PC-9 (cell line): Measurements from ENCODE around the gene ADCK2. TPM values are rescaled to one million over a fixed set of nuclear protein-coding genes. Genes with fewer than 3 reads are reported as not detected.
A peak's percentile ranks its signal among the peaks of the same experiment; 100 is the strongest.

Experiments
- BruUV-seq: library from RNA; stranded (reverse); fragments of 400-500 nt; replicated peaks from 2 replicates; lab custom pipeline; 2021; lab: Mats Ljungman, UMichigan
- CTCF ChIA-PET: fragments of 300-600 bp; sonication (Branson Sonifier 250); formaldehyde crosslinking; loops from one replicate; lab custom pipeline; 2022; ENCODE audit warnings: antibody characterized with exemption; lab: Charles Lee
- POLR2A ChIA-PET: fragments of 300-600 bp; sonication (Branson Sonifier 250); formaldehyde crosslinking; loops from one replicate; lab custom pipeline; 2022; ENCODE audit warnings: antibody characterized with exemption; ENCODE audit not compliant: unreplicated experiment; lab: Charles Lee
- DNase-seq, 2 experiments: peaks; one replicate each; pipeline versions ENCODE4 v3.0.0 to v3.0.0-alpha.2; 2015 to 2022; ENCODE audit warnings: mixed read lengths in 1 of 2
- H2AFZ ChIP-seq: fragments of 200-600 bp; sonication (generic); 2 replicates; pipeline ENCODE4 v1.8.1; 2017; ENCODE audit warnings: antibody characterized with exemption
- H3F3A ChIP-seq: fragments of 200-600 bp; sonication (generic); 2 replicates; pipeline ENCODE4 v1.8.1; 2017; ENCODE audit warnings: antibody characterized with exemption, mild to moderate bottlenecking, low read depth; ENCODE audit not compliant: insufficient read depth
- H3K27ac ChIP-seq: fragments of 200-600 bp; sonication (generic); 2 replicates; pipeline ENCODE4 v1.6.1; 2016; ENCODE audit warnings: mixed run types
- H3K27me3 ChIP-seq: fragments of 200-600 bp; sonication (generic); 2 replicates; pipeline ENCODE4 v1.6.1; 2016; ENCODE audit warnings: low read depth, mixed run types; ENCODE audit not compliant: insufficient read depth
- H3K36me3 ChIP-seq: fragments of 200-600 bp; sonication (generic); 2 replicates; pipeline ENCODE4 v1.6.1; 2016; ENCODE audit warnings: low read depth, mixed run types
- H3K4me1 ChIP-seq: fragments of 200-600 bp; sonication (generic); replicated peaks from 2 replicates; pipeline ENCODE4 v1.6.1; 2016; ENCODE audit warnings: mixed run types; ENCODE audit not compliant: insufficient read depth
- H3K4me2 ChIP-seq: fragments of 200-600 bp; sonication (generic); 2 replicates; pipeline ENCODE4 v1.6.1; 2017; ENCODE audit warnings: mixed run types
- H3K4me3 ChIP-seq: fragments of 200-600 bp; sonication (generic); 2 replicates; pipeline ENCODE4 v1.6.1; 2016; ENCODE audit warnings: mixed run types
- H3K79me2 ChIP-seq: fragments of 200-600 bp; sonication (generic); 2 replicates; pipeline ENCODE4 v1.6.1; 2017; ENCODE audit warnings: low read depth, mixed run types
- H3K9me2 ChIP-seq: fragments of 200-600 bp; sonication (generic); 2 replicates; pipeline ENCODE4 v1.8.1; 2017; ENCODE audit warnings: mild to moderate bottlenecking; ENCODE audit not compliant: insufficient read depth
- H3K9me3 ChIP-seq: fragments of 200-600 bp; sonication (generic); 2 replicates; pipeline ENCODE4 v1.8.1; 2016; ENCODE audit warnings: low read depth; ENCODE audit not compliant: insufficient read depth
- H4K20me1 ChIP-seq: fragments of 200-600 bp; sonication (generic); 2 replicates; pipeline ENCODE4 v1.8.1; 2017; ENCODE audit not compliant: insufficient read depth
- CTCF ChIP-seq: fragments of 200-600 bp; sonication (generic); conservative IDR thresholded peaks from 2 replicates; pipeline ENCODE4 v1.6.1; 2017; ENCODE audit warnings: mixed run types, antibody characterized with exemption, mild to moderate bottlenecking, moderate library complexity
- EZH2 ChIP-seq: fragments of 200-600 bp; sonication (generic); IDR thresholded peaks from 2 replicates; pipeline ENCODE4 v1.8.0; 2017; ENCODE audit warnings: antibody characterized with exemption, low read depth
- intact Hi-C: fragments of 100-400 bp; cut with micrococcal nuclease; formaldehyde crosslinking; loops from one replicate; pipeline ENCODE4 v1.10.0; 2022; ENCODE audit not compliant: unreplicated experiment
- total RNA-seq: library from RNA; stranded (reverse); gene quantifications from 2 replicates; pipeline ENCODE4 v1.2.3, GENCODE V29; 2021

The ADCK2 gene
- total RNA-seq, 1 experiment from 2014 or later: 35.3 TPM

- peak overlapping the region; percentile 32 for H3K27ac ChIP-seq
Observed at GRCh38 chr7:140656548-140657515, 15.9 kb upstream of the ADCK2 start.

GRCh38 chr7:140657891-140658290 is 14.9 kb upstream of the ADCK2 start:
- Histone ChIP-seq H3K9me2 (no peaks in the 10 kb centered on the region), H3K9me3 (no peaks in the 10 kb centered on the region), H3F3A (peaks cover 6% of the 10 kb centered on the region; the same call in 1 of the 2 replicates), H3K27me3 (no peaks in the 10 kb centered on the region), H3K36me3 (no peaks in the 10 kb centered on the region), H2AFZ (no peak overlapping the region), H3K4me2 (no peak overlapping the region), H3K79me2 (no peaks in the 10 kb centered on the region), H3K27ac (no peak overlapping the region), H4K20me1 (no peaks in the 10 kb centered on the region), H3K4me1 (peaks cover 22% of the 10 kb centered on the region), H3K4me3 (no peak overlapping the region)
- TF ChIP-seq CTCF: no peak
- TF ChIP-seq EZH2: no peak
- ChIA-PET POLR2A (no interaction called here), CTCF (no interaction called here)
- no TSS peak for BruUV-seq
- peak in 1 of 2 experiments; percentile 17 for DNase-seq
- intact Hi-C loops: loop anchor here (5.0 to 10.0 kb wide), 2 partner anchors 483 to 994 kb away; partner anchors contain the start of gene KDM7A

More at GRCh38 chr7:140656548-140657515, 15.9 kb upstream of the ADCK2 start:
- Histone ChIP-seq H4K20me1 (no peaks in the 10 kb centered on the region), H3K9me3 (no peaks in the 10 kb centered on the region), H2AFZ (peak overlapping the region; percentile 67), H3K36me3 (no peaks in the 10 kb centered on the region), H3K9me2 (no peaks in the 10 kb centered on the region), H3F3A (peaks cover 6% of the 10 kb centered on the region; the same call in 1 of the 2 replicates), H3K4me2 (peak overlapping the region; percentile 76), H3K27me3 (no peaks in the 10 kb centered on the region), H3K4me3 (peak overlapping the region; percentile 43; the same call in 1 of the 2 replicates), H3K79me2 (no peaks in the 10 kb centered on the region), H3K4me1 (peaks cover 24% of the 10 kb centered on the region)
- TF ChIP-seq EZH2 (no peak), CTCF (no peak)
- BruUV-seq: no TSS peak
- peak; percentile 68 to 89 for DNase-seq
- intact Hi-C loops: loop anchor here (5.0 to 10.0 kb wide), 2 partner anchors 482 to 995 kb away; partner anchors contain the start of gene KDM7A
- CTCF ChIA-PET: interaction anchor here (0.5 to 1.1 kb wide), 2 partner anchors 123 to 179 kb away, joined by 3 to 10 read pairs; no protein-coding TSS in a partner anchor
- POLR2A ChIA-PET: no interaction called here

- H3K79me2 ChIP-seq: no peaks in the 10 kb centered on the region
- H2AFZ ChIP-seq: no peak overlapping the region
- no TSS peak for BruUV-seq
- H3K4me3 ChIP-seq: no peak overlapping the region
- H3K9me3 ChIP-seq: no peaks in the 10 kb centered on the region
- peaks cover 6% of the 10 kb centered on the region; the same call in 1 of the 2 replicates for H3F3A ChIP-seq
- ChIA-PET POLR2A (no interaction called here), CTCF (interaction anchor here (1.1 kb wide), 1 partner anchor 990 kb away, joined by 3 read pairs; no protein-coding TSS in a partner anchor)
- H3K27me3 ChIP-seq: no peaks in the 10 kb centered on the region
- DNase-seq: peak in 1 of 2 experiments; percentile 25
- H3K4me2 ChIP-seq: no peak overlapping the region
- no peak overlapping the region for H3K27ac ChIP-seq
- no peak for TF ChIP-seq CTCF
- TF ChIP-seq EZH2: no peak
- H3K36me3 ChIP-seq: no peaks in the 10 kb centered on the region
- no peaks in the 10 kb centered on the region for H4K20me1 ChIP-seq
- intact Hi-C loops: loop anchor here (5.0 to 10.0 kb wide), 2 partner anchors 485 to 992 kb away; partner anchors contain the start of gene KDM7A
- H3K9me2 ChIP-seq: no peaks in the 10 kb centered on the region
- peaks cover 18% of the 10 kb centered on the region for H3K4me1 ChIP-seq
Observed at GRCh38 chr7:140659856-140660255, 12.9 kb upstream of the ADCK2 start.
